GM18517 (cell line): ENCODE data around the gene B4GALNT2.
"Not testable (repeated sequence)": the region's sequence is repeated elsewhere in the genome, so short reads cannot be mapped to it uniquely, and the experiment has no call there.

Source experiments
- ATAC-seq: cut with Tn5 transposase; IDR thresholded peaks from one replicate; pipeline ENCODE4 v1.9.1; 2021; ENCODE audit warnings: mild to moderate bottlenecking, moderate library complexity; ENCODE audit not compliant: unreplicated experiment

B4GALNT2 gene

DNA sequence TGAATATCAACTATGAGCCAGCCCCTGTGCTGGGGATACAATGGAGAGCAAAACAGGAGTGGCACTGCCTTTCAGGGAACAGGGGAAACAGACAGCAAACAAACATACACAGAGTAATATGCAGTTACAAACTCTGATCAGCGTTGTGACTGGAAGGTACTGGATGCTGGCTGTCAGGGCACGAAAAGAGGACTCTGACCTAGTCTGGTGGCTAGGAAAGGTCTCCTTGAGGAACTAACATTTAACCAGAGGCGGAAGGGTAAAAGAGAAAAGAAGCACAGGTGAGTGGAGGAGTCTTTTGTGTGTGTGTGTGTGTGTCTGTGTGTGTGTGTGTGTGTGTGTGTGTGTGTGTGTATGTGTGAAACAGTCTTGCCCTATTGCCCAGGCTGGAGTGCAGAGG, 12.4 kb upstream of the B4GALNT2 start:
- ATAC-seq = no peak

- ATAC-seq = no peak
Measured at GRCh38 chr17:49121696-49122292, 10.8 kb upstream of the B4GALNT2 start.

- no peak for ATAC-seq
Measured at GRCh38 chr17:49122566-49122965, 10.0 kb upstream of the B4GALNT2 start.

DNA sequence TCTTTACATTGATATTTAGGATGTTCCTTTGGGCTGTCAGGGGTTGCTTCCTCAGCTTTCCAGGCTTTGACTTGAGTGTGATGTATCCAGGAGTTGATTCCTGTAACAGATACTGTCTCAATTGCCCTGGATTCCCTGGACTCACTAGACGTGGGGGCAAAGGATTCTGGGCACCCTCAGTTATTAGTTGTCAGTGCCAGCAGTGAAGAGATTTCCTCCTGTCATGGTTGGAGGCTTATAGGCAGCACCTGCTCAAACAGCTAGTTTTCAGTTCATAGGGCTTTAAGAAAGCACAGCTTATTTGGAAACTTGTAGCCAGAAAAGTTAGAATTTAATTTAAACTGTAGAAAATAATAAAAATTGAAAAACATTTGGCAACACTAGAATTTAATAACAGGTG, 9.5 kb upstream of the B4GALNT2 start:
- no peak for ATAC-seq

GRCh38 chr17:49125449-49125848, 7.1 kb upstream of the B4GALNT2 start:
- no peak for ATAC-seq

- ATAC-seq = not testable (repeated sequence)
Measured at GRCh38 chr17:49126183-49126859, 6.2 kb upstream of the B4GALNT2 start.

- not testable (repeated sequence) for ATAC-seq
Measured at GRCh38 chr17:49129359-49129950, 3.1 kb upstream of the B4GALNT2 start.

DNA sequence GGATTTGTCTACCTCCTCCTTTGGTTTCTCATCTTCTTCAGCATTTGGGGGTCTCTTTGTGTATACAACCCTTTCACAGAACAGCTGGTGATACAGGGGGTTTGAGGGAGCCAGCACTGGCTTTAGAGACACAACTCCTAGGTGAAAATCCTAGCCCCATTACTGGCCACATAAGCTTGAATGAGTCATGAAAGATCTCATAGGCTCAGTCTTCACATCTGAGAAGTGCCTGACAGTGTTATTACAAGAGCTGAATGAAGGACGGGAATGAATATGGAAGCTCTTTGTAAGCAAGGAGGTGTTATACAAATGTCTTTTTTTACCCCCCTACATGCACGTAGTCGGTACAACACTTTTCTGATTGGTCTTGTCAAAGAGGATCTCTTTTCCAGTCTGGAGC, 1.7 kb upstream of the B4GALNT2 start:
- ATAC-seq = no peak

- ATAC-seq = no peak
Measured at GRCh38 chr17:49132317-49132698, 261 bp upstream of the B4GALNT2 start.

DNA sequence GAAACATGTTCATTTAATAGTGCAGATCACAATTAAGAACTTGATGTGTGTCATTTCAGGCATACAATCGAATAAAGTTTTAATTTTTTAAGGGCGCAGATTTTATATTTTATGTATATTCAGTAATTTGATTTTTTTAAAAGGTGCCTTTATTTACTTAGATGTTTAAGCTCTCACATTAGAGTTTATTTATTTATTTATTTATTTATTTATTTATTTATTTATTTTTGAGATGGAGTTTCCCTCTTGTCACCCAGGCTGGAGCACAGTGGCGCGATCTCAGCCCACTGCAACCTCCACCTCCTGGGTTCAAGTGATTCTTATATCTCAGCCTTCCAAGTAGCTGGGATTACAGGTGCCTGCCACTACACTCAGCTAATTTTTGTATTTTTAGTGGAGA, 3.8 kb downstream of the B4GALNT2 start:
- no peak for ATAC-seq

DNA sequence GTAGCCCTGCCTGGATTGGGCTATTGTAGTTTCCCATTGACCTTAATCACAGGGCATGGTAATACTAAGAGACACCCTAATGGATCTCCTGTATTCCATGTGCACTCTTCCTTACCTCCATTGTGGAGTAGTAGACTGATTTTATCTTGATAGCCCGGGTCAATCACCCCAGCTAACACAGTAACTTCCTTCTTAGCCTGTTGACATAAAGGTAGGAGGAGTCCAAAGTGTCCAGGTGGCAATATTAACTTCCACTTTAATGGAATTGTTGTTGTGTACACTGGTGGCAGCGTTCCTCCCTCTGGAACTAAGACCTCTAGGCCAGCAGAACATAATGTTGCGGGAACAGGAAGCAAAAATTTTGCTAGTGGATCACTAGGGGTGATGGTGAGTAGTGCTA, 13.1 kb downstream of the B4GALNT2 start:
- ATAC-seq = not testable (repeated sequence)

- no peak for ATAC-seq
Measured at GRCh38 chr17:49146620-49147306, 14.2 kb downstream of the B4GALNT2 start.

- no peak for ATAC-seq
Measured at GRCh38 chr17:49148171-49148570, 15.6 kb downstream of the B4GALNT2 start.

DNA sequence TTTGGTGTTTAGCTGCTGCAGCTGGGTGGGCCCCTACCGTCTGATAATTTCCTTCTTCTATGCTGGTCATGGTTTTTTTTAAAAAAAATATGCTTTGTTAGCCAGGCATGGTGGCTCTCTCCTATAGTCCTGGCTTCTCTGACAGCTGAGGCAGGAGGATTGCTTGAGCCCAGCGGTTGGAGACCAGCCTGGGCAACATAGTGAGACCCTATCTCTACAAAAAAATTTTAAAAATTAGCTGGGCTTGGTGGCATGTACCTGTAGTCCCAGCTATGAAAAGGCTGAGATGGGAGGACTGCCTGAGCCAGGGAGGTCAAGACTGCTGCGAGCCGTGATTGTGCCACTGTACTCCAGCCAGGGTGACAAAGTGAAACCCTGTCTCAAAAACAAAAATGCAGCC, 19.4 kb downstream of the B4GALNT2 start:
- no peak for ATAC-seq

DNA sequence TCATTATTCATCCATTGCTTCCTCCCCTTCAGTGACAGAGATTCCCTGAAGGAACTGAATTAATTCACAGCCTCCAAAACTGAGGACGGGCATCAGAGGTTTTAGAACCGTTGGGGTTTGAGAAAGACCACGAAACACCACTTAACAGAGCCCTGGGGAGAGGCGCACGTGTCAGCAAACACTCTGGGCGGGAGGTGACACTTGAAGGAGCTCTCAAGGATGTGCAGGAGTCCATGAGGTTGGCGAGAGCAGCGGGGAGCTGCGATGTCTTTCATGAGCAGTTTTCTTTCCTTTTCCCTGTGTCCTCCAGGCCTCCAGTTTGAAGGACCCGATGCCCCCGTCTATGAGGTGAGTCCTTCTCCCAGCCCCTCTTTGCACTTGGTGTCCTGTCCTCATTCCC, 23.7 kb downstream of the B4GALNT2 start:
- no peak for ATAC-seq

DNA sequence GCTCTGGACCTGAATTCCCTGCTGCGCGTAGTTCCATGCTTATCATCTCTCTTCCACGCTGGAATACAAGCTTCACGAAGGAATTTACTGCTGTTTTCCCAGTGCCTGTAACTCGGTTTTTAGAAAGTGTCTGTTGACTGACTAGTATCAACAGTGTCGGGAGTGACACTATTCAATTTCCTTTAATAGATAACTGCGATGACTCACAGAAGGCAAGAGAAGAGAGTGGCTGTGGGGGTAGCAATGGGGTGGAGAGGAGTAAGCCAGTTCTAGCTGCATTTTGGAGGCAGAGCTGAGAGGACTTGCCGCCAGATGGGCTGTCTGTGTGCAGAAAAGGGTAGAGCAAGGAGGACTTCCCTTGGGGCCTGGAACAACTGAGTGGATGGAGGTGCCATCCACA, 25.2 kb downstream of the B4GALNT2 start:
- ATAC-seq = no peak

DNA sequence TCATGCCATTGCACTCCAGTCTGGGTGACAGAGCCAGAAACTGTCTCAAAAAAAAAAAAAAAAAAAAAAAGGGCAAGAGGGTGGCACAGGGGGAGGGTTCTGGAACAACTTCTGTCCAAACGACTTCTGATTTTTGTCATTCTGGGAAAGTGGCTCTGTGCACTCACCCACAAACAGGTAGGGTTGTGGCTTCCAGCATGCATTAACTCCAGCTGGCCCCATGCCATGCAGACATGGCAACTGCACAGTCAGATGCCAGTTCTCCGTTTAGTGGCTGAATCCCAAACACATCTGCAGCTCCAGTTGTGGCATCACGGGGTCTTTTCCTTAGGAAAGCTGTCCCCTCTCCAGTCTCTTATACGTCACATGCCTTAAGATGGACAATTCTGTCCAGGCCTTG, 30.3 kb downstream of the B4GALNT2 start:
- ATAC-seq = no peak

- ATAC-seq = no peak
Measured at GRCh38 chr17:49165143-49165542, 32.6 kb downstream of the B4GALNT2 start.

DNA sequence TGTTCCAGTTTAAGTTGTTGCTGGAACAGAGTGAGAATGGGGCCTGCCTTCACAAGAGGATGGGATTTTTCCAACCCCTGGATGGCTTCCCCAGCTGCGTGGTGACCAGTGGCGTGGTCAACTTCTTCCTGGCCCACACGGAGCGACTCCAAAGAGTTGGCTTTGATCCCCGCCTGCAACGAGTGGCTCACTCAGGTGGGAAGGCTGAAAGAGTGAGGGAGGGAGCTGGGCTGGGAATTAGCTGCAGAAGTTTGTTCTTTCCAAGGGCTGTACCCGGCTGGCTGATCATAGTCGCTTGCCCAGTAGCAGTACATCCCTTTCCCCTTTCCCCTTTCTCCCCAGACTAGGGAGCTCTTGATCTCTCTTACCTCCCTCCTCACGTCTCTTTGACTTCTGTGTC, 36.1 kb downstream of the B4GALNT2 start:
- ATAC-seq = no peak

- ATAC-seq = no peak
Measured at GRCh38 chr17:49170216-49170615, 37.6 kb downstream of the B4GALNT2 start.

- ATAC-seq = not testable (repeated sequence)
Measured at GRCh38 chr17:49170711-49171110, 38.1 kb downstream of the B4GALNT2 start.

- not testable (repeated sequence) for ATAC-seq
Measured at GRCh38 chr17:49175978-49176377, 43.4 kb downstream of the B4GALNT2 start.
